Measurements from ENCODE around the gene GNB4.

GNB4 gene

GRCh38 chr3:179451265-179452175 lies at the start of gene GNB4:
TSS of gene GNB4 (minus strand) at chr3:179451470. CDS start at chr3:179426200, 25,270 bp downstream.
- DNase-seq, result peak; percentile 83

DNA sequence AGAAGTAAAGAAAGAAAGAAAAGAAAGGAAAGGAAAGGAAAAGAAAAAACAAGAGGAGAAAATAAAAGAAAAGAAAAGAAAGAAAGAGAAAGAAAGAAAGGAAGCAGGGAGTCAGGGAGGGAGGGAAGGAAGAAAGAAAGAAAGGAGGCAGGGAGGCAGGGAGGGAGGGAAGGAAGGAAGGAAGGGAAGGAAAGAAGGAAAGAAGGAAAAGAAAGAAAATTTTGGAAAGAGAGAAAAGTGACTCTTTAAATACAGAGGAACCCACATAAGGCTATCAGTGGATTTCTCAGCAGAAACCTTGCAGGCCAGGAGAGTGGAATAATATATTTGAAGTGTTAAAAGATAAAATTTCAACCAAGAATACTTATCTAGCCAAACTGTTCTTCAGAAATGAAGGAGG lies 44.2 kb upstream of the GNB4 start:
- no peak for DNase-seq

DNA sequence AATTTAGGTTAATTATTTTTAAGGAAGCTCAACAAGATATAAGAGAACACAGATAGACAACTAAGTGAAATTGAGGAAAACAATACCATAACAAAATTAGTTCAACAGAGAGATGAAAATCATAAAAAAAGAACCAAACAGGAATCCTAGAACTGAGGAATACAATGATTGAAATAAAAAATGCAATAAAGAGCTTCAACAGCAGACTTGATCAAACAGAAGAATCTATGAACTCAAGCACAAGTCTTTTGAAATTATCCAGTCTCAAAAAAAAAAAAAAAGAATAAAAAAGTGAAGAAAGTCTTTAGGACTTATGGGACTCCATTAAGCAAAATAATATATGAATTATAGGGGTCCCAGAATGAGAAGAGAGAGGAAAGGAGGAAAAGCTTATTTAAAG lies 42.0 kb upstream of the GNB4 start:
- DNase-seq, result no peak

GRCh38 chr3:179488213-179488612 lies 36.9 kb upstream of the GNB4 start:
- DNase-seq, result no peak

DNA sequence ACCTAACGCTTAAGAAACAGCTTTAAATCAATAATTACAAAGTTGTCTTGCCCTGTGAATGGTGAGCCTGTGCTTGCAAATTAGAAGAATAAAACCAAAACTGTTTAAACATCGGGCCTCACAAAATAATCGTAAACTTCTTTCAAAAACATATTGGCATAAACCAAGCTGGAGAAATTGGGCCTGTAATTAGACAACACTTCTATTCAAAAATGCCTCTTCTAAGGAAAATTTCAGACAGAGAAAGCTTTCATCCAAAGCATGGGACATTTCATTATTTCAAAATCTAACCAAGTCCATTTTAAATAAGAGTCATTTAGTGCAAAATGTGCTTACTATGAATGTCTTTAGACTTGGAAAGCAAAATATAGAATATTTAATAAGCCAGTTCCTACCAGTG lies 35.5 kb upstream of the GNB4 start:
- DNase-seq, result no peak

DNA sequence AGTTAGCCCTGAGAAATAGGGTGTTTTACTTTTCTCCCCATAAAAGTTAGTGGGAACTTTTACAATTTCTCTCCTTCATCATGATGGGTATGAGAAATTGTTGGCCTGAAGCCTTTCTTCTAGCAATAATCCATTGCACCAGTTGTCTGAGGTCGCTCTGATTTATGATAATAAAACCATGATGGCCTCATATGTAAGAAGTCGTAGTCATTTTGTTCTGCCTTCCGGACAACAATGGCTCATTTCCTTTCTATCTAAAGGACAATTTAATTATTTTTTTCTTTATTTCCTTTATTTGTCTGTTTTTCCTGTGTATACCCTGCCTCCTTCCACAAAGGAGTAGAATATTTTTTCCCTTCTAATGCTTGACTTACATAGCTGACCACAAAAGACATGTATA lies 31.6 kb upstream of the GNB4 start:
- no peak for DNase-seq

GRCh38 chr3:179476215-179476614 lies 24.9 kb upstream of the GNB4 start:
- DNase-seq, result no peak

GRCh38 chr3:179474480-179474879 lies 23.2 kb upstream of the GNB4 start:
- no peak for DNase-seq

GRCh38 chr3:179473565-179473964 lies 22.3 kb upstream of the GNB4 start:
- no peak for DNase-seq

DNA sequence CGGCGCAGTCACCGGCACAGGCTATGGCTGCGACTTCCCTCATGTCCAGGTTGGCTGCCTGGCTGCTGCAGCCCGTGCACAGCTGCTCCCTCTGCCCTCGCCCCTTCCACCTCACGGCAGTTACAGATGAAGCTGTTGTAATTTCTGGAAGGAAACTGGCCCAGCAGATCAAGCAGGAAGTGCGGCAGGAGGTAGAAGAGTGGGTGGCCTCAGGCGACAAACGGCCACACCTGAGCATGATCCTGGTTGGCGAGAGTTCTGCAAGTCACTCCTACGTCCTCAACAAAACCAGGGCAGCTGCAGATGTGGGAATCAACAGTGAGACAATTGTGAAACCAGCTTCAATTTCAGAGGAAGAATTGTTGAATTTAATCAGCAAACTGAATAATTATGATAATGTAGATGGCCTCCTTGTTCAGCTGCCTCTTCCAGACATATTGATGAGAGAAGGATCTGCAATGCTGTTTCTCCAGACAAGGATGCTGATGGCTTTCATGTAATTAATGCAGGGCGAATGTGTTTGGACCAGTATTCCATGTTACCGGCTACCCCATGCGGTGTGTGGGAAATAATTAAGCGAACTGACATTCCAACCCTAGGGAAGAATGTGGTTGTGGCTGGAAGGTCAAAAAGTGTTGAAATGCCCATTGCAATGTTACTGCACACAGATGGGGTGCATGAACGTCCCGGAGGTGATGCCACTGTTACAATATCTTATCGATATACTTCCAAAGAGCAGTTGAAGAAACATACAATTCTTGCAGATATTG lies 13.2 kb upstream of the GNB4 start:
- DNase-seq, result no peak

DNA sequence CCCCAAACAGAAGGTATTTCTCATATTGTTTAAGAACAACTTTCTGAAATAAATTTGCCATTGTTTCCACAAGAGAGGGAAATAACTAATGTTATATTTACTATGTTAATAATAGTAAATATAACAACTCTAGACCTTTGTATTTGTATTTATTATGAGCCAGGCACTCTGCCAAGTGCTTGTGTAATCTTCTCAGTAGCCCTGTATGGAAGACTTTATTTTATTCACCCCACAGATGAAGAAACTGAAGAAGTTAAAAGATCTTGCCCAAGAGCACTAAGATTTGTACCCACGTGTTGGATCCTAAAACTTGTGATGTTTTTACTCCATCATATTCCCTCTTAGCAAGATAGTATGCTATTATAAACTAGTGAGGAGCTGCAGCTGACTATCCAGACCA lies 12.0 kb upstream of the GNB4 start:
- no peak for DNase-seq

DNA sequence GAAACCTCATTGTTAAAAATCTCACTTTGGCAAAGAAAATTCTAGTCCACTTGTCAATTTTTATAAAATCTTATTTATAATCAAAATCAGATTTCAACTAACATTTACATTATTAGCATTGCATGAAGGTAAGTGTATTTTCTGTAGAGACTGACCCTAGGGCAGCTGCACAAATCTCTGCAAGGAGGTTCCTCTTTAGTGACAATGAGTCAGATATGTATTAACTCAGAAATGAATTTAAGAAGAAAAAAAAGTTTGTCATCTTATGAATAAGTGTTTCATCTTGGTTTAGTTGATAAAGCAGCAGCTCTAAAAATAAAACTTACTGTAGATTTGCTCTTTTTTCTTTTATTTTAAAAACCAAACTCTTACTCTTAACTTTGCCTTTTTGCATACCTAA lies 9.0 kb upstream of the GNB4 start:
- DNase-seq, result no peak

GRCh38 chr3:179455954-179456353 lies 4.7 kb upstream of the GNB4 start:
- DNase-seq, result no peak

GRCh38 chr3:179454887-179455286 lies 3.6 kb upstream of the GNB4 start:
- no peak for DNase-seq

DNA sequence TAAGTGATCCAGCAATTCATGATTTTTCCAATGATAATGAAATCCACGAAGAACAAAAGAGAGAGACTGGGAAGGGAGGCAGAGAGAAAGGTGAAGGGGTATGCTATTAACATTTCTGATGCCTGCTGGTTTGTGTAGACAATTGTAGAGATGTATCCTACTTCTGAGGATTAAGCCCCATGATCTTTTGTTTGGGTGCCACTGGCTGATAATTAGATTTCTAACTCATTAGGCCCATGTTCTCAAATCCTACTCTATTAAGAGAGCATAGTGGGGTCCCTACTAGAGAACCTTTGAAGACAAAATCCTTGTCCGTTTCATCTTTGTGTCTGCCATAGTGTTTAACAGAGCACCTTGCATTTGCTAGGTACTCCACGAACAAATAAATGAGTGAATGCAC lies 2.7 kb upstream of the GNB4 start:
- DNase-seq, result no peak

GRCh38 chr3:179452872-179453271 lies 1.6 kb upstream of the GNB4 start:
- DNase-seq, result no peak

- DNase-seq, result no peak
Observed at GRCh38 chr3:179452176-179452564, 900 bp upstream of the GNB4 start.

- peak; percentile 40 for DNase-seq
Observed at GRCh38 chr3:179450901-179451264, 387 bp downstream of the GNB4 start.

GRCh38 chr3:179450261-179450701 lies 989 bp downstream of the GNB4 start:
- DNase-seq, result no peak

DNA sequence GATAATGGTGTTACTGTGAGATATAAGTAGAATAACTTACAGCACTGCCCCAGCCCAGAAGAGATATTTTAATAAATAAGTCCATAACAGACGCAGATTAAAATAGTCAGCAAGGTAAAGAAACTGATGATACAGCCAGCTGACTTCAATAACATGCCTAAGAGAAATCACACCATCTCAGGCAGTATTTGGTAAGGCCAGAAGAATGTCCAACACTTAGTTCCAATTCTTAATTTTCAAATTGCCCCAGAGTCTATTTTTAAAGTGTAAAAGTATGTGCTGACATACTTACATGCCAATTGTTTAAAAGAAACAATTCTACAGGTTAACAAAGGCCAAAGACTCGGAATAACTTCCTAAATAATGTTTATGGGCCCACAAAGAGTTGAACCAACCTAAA lies 1.6 kb downstream of the GNB4 start:
- DNase-seq, result no peak

- no peak for DNase-seq
Observed at GRCh38 chr3:179447251-179447650, 4.0 kb downstream of the GNB4 start.

- DNase-seq, result peak; percentile 30
Observed at GRCh38 chr3:179446501-179446900, 4.8 kb downstream of the GNB4 start.

GRCh38 chr3:179438841-179439240 lies 12.4 kb downstream of the GNB4 start:
- DNase-seq, result no peak

DNA sequence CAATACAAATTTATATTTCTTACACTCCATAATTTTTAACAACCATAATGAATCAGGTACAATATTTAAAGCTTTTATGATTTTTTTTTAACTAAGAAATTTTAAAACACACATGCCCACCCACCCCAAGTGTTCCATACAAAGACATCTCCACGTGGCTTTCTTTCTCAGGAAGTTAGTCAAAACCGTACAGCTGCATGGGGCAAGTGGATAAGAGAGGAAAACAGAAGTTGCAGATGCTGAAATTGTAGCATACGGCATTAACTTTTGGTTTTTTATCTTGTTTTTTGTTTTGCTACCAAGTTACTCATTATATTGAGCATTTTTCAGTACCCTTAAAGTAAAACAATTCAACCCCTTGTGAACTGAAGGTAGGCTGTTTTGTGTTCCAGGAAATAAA lies 14.8 kb downstream of the GNB4 start:
- DNase-seq, result no peak
